ENCODE data around the gene MATR3.

DNA sequence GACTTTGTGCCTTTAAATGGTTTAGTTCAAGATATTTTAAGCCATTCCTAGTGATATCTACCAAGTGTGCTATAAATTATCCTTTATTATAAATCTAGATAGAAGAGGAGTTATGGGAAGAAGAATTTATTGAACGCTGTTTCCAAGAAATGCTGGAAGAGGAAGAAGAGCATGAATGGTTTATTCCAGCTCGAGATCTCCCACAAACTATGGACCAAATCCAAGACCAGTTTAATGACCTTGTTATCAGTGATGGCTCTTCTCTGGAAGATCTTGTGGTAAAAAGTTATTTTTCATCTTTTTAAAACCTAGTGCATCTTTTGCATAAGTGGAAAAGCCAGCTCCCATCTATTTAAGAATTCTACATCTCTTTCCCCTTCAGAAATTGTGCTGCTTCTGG lies 70.9 kb downstream of the MATR3 start:
- no peak for TF ChIP-seq GATA2 (IDR thresholded peaks at IDR 0.05; ENCODE audit: low read depth, low read length)
- no peak for TF ChIP-seq GATA3 (IDR thresholded peaks at IDR 0.05; ENCODE audit: low read depth, low read length)
